Measurements from ENCODE around the gene AURKA. TPM values are rescaled to one million over a fixed set of nuclear protein-coding genes. Genes with fewer than 3 reads are reported as not detected.

Gene AURKA
- total and polyA plus RNA-seq, 9 of the 15 experiments (the other 6 are each of a cell fraction or from before 2014, with no cell fraction given), result 72.7 to 162 (median 113) TPM

DNA sequence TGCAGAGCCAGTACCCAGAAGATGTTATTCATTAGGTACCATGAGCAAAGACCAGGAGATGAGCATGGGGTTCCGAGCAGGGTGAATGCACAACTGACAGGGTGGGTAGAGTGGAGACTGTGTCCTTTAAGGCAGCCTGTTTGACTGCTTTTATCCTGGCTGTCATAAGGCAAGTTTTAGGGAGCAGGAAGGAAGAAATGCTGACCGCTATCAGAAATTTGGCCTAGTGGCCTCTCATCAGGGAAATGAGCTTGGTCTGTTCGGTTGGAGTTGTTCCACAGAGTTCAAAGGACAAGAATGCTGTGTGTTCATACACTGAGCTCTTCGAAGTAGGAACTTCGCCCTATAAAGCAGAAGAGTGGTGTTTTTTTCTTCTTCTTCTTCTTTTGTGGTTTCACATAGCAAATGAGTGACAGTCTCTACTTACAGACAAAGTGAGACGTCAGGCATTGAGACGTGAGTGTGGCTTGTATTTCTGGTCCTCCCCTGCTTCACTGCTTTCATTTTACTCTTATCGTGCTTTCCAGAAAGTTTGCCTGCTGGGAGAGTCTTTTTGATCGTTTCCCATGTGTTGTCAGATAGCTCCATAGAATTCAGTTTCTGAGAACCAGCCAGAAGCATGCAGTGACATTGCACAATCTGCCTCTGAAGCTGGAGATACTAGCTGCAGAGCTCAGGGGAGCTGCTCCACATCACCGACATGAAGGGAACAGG, 19.9 kb upstream of the AURKA start, which contains the start of gene CASS4 (continued):
- TF ChIP-seq, protein P1, sequence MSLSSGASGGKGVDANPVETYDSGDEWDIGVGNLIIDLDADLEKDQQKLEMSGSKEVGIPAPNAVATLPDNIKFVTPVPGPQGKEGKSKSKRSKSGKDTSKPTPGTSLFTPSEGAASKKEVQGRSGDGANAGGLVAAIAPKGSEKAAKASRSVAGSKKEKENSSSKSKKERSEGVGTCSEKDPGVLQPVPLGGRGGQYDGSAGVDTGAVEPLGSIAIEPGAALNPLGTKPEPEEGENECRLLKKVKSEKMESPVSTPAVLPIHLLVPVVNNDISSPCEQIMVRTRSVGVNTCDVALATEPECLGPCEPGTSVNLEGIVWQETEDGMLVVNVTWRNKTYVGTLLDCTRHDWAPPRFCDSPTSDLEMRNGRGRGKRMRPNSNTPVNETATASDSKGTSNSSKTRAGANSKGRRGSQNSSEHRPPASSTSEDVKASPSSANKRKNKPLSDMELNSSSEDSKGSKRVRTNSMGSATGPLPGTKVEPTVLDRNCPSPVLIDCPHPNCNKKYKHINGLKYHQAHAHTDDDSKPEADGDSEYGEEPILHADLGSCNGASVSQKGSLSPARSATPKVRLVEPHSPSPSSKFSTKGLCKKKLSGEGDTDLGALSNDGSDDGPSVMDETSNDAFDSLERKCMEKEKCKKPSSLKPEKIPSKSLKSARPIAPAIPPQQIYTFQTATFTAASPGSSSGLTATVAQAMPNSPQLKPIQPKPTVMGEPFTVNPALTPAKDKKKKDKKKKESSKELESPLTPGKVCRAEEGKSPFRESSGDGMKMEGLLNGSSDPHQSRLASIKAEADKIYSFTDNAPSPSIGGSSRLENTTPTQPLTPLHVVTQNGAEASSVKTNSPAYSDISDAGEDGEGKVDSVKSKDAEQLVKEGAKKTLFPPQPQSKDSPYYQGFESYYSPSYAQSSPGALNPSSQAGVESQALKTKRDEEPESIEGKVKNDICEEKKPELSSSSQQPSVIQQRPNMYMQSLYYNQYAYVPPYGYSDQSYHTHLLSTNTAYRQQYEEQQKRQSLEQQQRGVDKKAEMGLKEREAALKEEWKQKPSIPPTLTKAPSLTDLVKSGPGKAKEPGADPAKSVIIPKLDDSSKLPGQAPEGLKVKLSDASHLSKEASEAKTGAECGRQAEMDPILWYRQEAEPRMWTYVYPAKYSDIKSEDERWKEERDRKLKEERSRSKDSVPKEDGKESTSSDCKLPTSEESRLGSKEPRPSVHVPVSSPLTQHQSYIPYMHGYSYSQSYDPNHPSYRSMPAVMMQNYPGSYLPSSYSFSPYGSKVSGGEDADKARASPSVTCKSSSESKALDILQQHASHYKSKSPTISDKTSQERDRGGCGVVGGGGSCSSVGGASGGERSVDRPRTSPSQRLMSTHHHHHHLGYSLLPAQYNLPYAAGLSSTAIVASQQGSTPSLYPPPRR (CRISPR knock-in tag; IDR thresholded peaks at IDR 0.05; ENCODE audit: borderline replicate concordance), result peak; percentile 98
- TF ChIP-seq MTF1 (CRISPR knock-in tag; IDR thresholded peaks at IDR 0.05; ENCODE audit: borderline replicate concordance), result no peak
- peak; percentile 97 for TF ChIP-seq ZNF583 (CRISPR knock-in tag; IDR thresholded peaks at IDR 0.05)
- TF ChIP-seq HOXB6 (CRISPR knock-in tag; IDR thresholded peaks at IDR 0.05; ENCODE audit: borderline replicate concordance), result no peak
- TF ChIP-seq, protein P2, sequence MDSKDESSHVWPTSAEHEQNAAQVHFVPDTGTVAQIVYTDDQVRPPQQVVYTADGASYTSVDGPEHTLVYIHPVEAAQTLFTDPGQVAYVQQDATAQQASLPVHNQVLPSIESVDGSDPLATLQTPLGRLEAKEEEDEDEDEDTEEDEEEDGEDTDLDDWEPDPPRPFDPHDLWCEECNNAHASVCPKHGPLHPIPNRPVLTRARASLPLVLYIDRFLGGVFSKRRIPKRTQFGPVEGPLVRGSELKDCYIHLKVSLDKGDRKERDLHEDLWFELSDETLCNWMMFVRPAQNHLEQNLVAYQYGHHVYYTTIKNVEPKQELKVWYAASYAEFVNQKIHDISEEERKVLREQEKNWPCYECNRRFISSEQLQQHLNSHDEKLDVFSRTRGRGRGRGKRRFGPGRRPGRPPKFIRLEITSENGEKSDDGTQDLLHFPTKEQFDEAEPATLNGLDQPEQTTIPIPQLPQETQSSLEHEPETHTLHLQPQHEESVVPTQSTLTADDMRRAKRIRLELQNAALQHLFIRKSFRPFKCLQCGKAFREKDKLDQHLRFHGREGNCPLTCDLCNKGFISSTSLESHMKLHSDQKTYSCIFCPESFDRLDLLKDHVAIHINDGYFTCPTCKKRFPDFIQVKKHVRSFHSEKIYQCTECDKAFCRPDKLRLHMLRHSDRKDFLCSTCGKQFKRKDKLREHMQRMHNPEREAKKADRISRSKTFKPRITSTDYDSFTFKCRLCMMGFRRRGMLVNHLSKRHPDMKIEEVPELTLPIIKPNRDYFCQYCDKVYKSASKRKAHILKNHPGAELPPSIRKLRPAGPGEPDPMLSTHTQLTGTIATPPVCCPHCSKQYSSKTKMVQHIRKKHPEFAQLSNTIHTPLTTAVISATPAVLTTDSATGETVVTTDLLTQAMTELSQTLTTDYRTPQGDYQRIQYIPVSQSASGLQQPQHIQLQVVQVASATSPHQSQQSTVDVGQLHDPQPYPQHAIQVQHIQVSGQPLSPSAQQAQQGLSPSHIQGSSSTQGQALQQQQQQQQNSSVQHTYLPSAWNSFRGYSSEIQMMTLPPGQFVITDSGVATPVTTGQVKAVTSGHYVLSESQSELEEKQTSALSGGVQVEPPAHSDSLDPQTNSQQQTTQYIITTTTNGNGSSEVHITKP (IDR thresholded peaks at IDR 0.05; ENCODE audit: partially characterized antibody), result peak; percentile 57
- TF ChIP-seq STAT5A (IDR thresholded peaks at IDR 0.05; ENCODE audit: borderline replicate concordance, low read length), result peak; percentile 100
- peak; percentile 96 for TF ChIP-seq CTBP1 (IDR thresholded peaks at IDR 0.05; ENCODE audit: borderline replicate concordance)
- peak; percentile 71; the same call in 1 of the 2 replicates for TF ChIP-seq MTA1 (IDR thresholded peaks at IDR 0.05; ENCODE audit: borderline replicate concordance)
- TF ChIP-seq NCOA2 (IDR thresholded peaks at IDR 0.05; ENCODE audit: partially characterized antibody in 2 of 2), result peak; percentile 60 to 64
- TF ChIP-seq, protein P3, sequence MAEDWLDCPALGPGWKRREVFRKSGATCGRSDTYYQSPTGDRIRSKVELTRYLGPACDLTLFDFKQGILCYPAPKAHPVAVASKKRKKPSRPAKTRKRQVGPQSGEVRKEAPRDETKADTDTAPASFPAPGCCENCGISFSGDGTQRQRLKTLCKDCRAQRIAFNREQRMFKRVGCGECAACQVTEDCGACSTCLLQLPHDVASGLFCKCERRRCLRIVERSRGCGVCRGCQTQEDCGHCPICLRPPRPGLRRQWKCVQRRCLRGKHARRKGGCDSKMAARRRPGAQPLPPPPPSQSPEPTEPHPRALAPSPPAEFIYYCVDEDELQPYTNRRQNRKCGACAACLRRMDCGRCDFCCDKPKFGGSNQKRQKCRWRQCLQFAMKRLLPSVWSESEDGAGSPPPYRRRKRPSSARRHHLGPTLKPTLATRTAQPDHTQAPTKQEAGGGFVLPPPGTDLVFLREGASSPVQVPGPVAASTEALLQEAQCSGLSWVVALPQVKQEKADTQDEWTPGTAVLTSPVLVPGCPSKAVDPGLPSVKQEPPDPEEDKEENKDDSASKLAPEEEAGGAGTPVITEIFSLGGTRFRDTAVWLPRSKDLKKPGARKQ (CRISPR knock-in tag; IDR thresholded peaks at IDR 0.05), result no peak
- peak; percentile 82 for TF ChIP-seq MYNN (IDR thresholded peaks at IDR 0.05)
- TF ChIP-seq MYNN (CRISPR knock-in tag; IDR thresholded peaks at IDR 0.05), result no peak
- TF ChIP-seq CBFA2T2 (conservative IDR thresholded peaks at IDR 0.05), result peak; percentile 99
- peak; percentile 98 for TF ChIP-seq PML (IDR thresholded peaks at IDR 0.05; ENCODE audit: low read length)
- TF ChIP-seq ARID1B (IDR thresholded peaks at IDR 0.05), result peak; percentile 99
- 0 out of 2 replicates have a peak, but pooled peaks have one; percentile 66 for TF ChIP-seq ZNF644 (tag; IDR thresholded peaks at IDR 0.05; ENCODE audit: low read depth)
- no peak for TF ChIP-seq BCL6 (CRISPR knock-in tag; IDR thresholded peaks at IDR 0.05)

Data from K562 (cell line).